ENCODE results near the gene SLC49A4. TPM values are rescaled to one million over a fixed set of nuclear protein-coding genes. Genes with fewer than 3 reads are reported as not detected.

The SLC49A4 gene
- total and polyA plus RNA-seq, 4 donors, result 14.1 to 23.0 (median 21.2) TPM

Other genes with a start within 250 kb of the SLC49A4 start
- 10 to 100 TPM; 17.0 to 19.8 TPM for gene PARP9, start 230.8 kb upstream of the SLC49A4 start, total RNA-seq
- 10 to 100 TPM; 13.1 to 14.1 TPM for gene PARP9, start 230.8 kb upstream of the SLC49A4 start, polyA plus RNA-seq (ENCODE audit: insufficient read length in 2 of 2)
- 10 to 100 TPM; 12.8 to 13.4 TPM for gene DTX3L, start 230.7 kb upstream of the SLC49A4 start, total RNA-seq
- 1 to 10 TPM; 6.8 to 8.5 TPM for gene DTX3L, start 230.7 kb upstream of the SLC49A4 start, polyA plus RNA-seq (ENCODE audit: insufficient read length in 2 of 2)
- under 1 TPM; 0.55 to 0.79 TPM for gene PARP15, start 217.4 kb upstream of the SLC49A4 start, total RNA-seq
- under 1 TPM; 0.44 to 0.49 TPM for gene PARP15, start 217.4 kb upstream of the SLC49A4 start, polyA plus RNA-seq (ENCODE audit: insufficient read length in 2 of 2)
- gene PARP14, start 114.2 kb upstream of the SLC49A4 start, total RNA-seq, result 10 to 100 TPM; 35.2 to 40.3 TPM
- gene PARP14, start 114.2 kb upstream of the SLC49A4 start, polyA plus RNA-seq (ENCODE audit: insufficient read length in 2 of 2), result 10 to 100 TPM; 13.9 to 14.1 TPM
- gene HSPBAP1, start 1.2 kb upstream of the SLC49A4 start, total RNA-seq, result 10 to 100 TPM in 1 of 2 donors, 1 to 10 TPM in 1; 9.8 to 10.1 TPM
- 1 to 10 TPM; 8.3 to 9.0 TPM for gene HSPBAP1, start 1.2 kb upstream of the SLC49A4 start, polyA plus RNA-seq (ENCODE audit: insufficient read length in 2 of 2)
- 10 to 100 TPM; 14.2 to 20.9 TPM for gene SEMA5B, start 232.7 kb downstream of the SLC49A4 start, total RNA-seq
- 10 to 100 TPM; 57.3 to 65.5 TPM for gene SEMA5B, start 232.7 kb downstream of the SLC49A4 start, polyA plus RNA-seq (ENCODE audit: insufficient read length in 2 of 2)